Endometrial microvascular endothelial cells (primary cell): ENCODE data around the gene EVI5. TPM values are rescaled to one million over a fixed set of nuclear protein-coding genes. Genes with fewer than 3 reads are reported as not detected.
"Not testable (repeated sequence)": the region's sequence is repeated elsewhere in the genome, so short reads cannot be mapped to it uniquely, and the experiment has no call there.

Experiments used
- in situ Hi-C: cut with HindIII; loops from 2 replicates; pipeline ENCODE4 v1.10.0; 2017; ENCODE audit warnings: low sequenced_read_pairs, low pct_unique_long_range_greater_than_20kb; ENCODE audit errors: inconsistent ontology term
- total RNA-seq: library from RNA; depleted of rRNA; stranded (reverse); fragments of >200 nt; gene quantifications from one replicate; pipeline ENCODE4 v1.2.3, GENCODE V29; 2015; ENCODE audit errors: inconsistent ontology term

EVI5 gene
- total RNA-seq, 1 donor from 2014 or later, result 15.0 TPM

DNA sequence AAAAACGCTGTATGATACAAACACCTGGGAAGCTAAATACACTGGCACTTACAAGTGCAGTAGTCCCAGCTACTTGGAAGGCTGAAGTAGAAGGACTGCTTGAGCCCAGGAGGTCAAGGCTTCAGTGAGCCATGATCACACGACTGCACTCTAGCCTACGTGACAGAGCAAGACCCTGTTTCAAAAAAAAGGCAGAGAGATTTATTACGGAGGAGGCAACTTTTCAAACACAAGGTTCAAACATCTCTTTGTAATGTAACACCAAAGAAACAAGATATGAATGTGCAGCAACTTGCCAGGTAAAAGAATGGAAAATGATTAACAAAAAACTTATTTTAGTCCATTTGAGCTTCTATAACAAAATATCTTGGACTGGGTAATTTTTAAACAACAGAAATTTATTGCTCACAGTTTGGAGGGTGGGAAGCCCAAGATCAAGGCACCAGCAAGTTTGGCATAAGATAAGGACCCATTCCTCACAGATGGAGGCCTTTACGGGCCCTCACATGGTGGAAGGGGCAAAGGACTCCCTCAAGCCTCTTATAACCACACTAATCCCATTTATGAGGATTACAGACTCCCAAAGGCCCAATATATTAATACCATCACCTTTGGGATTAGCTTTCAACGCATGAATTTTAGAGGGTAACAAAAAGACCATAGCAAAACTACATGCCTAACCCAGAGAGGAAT, 73.3 kb downstream of the EVI5 start:
- in situ Hi-C loops, result no loop called here

DNA sequence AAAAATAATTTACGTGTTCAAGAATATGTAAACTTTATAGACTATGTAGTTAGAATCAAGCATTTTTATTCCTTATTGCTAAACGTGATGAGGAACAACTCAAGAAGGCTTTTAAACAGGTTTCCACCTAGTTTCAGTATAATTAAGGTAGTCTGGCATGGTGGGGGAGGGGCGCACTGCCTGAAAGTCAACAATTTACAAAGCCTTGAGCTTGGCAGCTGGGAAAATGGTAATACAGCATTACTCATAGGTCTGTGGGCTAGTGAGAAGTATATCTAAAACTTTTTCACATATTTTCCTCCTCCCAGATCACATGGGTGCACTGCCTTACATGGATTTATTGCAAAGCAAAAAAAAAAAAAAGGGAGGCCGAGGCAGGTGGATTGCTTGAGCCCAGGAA, 75.2 kb downstream of the EVI5 start:
- in situ Hi-C loops, result no loop called here

DNA sequence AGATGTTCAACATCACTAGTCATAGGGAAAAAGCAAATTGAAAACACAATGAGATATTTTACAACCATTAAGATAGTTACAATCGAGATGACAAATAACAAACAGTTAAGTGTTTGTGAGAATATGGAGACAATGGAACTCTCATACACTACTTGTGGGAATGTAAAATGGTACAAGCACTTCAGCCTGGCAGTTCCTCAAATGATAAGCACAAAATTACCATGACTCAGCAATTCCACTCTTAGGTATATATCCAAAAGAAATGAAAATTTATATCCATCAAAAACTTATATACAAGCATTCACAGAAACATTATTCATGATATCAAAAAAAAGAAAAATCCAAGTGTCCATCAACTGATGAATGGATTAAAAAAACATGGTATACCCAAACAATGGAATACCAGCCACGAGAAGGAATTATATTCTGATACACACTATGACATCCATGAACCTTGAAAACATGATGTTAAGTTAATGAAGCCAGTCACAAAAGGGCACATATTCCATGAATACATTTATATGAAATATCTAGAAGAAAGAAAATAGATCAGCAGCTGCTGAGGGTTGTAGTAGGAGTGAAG, 76.4 kb downstream of the EVI5 start:
- in situ Hi-C loops, result no loop called here

DNA sequence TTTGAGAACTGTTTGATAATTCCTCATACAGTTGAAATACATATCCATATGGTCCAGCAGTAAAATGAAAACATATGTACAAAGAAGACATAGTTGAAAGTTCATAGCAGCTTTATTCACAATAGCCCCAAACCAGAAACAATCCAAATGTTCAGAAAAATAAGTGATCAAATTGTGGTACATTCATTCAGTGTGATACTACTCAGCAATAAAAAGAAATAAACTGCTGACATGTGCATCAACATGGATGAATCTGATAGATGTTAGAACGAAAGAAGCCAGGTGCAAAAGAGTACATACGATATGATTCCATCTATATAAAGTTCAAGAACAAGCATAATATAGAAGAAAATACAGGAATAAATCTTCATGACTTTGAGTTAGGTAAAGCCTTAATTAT, 77.2 kb downstream of the EVI5 start:
- in situ Hi-C loops, result no loop called here

DNA sequence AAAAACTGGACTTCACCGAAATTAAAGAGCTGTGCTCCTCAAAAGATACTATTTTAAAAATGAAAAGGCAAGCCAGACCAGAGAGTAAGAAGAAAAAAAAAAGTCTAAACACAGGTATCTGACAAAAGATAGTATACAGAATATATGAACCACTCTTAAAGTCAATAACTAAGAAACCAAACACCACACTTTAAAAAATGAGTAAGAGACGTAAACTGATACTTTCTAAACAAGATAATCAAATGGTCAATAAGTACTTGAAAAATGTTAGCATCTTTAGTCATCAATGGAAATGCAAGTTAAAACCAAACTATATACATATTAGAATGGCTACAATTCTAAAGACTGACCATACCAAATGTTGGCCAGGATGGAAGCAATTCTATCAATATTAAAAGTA, 77.6 kb downstream of the EVI5 start:
- in situ Hi-C loops, result no loop called here

DNA sequence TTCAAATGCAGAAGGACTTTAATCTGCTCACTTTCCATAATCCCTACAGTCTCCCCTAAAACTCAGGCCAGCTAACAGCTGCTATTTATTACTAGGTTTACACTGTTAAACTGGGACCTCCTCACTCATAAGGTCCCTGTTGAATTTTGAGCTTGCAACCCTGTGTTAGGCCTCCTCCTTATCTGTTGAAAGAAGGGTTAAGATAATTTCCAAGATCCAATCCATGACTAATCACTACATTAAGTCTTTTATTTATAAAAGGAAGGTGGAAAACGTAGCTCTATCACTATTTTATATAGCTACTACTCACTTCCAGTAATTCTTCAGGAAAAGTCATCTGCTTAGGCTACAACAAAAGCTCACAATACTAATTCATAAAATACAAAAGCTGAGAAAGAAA, 79.5 kb downstream of the EVI5 start:
- in situ Hi-C loops, result no loop called here

DNA sequence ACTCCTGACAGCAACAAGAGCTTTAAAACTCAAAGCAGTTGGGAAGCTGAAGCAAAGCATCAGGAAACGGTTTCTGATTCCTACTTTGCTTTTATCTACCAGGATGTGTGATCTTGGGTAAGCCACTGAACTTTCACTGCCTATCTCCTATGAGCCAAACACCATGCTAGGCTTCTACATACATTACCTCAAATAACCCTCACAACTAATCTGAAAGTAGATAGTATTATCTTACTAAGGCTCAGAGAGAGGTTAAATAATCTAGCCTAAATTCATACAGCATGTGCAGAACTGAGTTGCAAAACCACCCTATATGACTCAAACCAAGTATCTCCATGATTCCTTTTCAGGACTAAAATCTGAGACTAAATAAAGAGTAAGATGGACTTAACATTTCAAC, 83.8 kb downstream of the EVI5 start:
- in situ Hi-C loops, result no loop called here

DNA sequence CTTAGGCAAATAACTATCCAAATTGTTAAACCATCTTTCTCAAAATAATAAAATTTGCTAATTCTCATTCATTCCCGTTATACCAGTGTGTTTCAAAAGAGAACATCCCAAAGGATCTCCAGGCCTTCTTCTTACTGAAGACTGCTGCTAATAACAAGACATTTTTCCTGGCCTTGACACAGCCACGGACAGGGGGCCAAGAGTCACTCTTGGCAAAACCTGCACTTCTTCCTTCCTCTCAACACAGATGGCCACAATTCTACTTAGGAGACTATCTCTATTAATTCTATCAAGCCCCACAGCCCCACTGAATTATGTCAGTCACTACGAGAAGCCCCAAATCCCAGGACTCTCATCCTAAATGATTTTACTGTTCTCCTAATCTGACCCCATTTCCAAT, 86.0 kb downstream of the EVI5 start:
- in situ Hi-C loops, result no loop called here

DNA sequence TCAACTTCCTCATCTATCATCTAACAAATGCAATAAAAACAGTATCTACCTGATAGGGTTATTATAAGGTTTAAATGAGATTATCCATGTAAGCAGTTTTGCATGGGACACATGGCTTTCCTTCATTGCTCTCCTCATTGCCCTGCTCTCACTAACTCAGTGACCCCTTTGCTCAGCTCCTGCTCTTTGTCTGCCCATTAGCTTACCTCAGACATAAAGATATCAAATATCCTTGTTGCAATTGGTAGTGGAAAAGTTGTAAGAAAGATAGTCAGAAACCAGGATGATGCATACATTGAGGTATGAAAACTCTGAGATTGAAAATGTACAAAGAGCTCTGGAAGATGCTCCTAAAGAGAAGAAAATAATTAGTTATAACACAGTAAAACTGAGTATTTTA, 89.8 kb downstream of the EVI5 start:
- in situ Hi-C loops, result no loop called here

DNA sequence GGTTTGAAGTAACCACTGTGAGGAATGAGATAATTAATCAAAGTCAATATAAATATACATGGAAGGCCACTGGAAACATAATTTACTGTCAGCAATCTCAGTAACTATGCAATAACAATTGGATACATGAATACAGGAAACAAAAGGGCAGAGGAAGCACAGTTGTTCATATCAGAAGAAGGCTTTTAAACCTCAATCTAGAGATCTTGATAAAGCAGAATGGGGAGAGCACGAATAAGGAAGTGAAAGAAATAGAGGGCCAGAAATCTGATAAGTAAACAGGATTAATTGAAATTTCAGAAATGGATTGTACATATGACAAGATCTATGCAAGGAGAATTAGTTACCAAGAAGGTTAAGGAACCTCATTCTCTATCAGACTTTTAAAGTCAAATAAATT, 93.0 kb downstream of the EVI5 start:
- in situ Hi-C loops, result no loop called here

DNA sequence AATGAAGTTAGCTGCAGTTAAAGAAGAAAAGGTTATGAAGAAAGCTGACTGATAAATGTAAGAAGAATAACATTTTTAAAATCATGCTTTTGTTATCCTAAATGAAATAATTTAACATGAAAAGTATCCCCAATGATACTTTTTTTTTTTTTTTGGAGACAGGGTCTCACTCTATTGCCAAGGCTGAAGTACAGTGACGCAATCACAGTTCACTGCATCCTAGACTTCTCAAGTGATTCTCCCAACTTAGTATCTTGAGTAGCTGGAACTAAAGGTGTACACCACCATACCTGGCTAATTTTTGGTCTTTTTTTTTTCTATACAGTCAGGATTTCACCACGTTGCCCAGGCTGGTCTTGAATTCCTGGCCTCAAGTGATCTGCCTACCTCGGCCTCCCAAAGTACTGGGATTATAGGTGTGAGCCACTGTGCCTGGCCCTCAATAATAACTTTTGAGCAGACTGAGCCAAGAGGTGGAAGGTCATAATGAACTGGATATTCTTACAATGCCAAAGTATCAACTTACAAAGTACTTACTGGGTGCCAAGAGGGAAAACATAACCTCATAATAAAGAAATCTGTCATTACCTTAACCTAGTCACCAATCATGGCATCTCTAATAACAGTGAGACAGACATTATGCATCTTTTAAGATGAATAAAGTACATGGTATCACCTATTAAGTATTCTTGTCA, 94.5 kb downstream of the EVI5 start:
- in situ Hi-C loops, result no loop called here

DNA sequence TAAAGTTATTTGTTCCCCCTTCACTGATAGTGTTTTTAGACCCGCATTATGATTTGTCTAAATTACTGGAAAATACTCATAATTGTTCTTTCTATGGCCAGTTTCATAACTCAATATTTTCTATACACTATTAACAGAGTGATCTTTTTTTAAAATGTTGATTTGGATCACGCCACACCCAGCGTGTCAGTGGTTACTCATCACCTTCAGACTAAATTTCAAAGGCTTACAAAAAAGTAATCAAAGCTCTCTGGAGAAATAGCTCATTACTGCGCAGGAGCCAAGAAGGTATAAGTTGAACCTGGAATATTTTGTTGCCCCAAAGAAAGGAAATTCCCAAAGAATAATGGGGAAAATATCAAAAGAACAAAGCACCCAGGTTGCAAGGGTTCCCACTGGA, 104.9 kb downstream of the EVI5 start:
- in situ Hi-C loops, result no loop called here

DNA sequence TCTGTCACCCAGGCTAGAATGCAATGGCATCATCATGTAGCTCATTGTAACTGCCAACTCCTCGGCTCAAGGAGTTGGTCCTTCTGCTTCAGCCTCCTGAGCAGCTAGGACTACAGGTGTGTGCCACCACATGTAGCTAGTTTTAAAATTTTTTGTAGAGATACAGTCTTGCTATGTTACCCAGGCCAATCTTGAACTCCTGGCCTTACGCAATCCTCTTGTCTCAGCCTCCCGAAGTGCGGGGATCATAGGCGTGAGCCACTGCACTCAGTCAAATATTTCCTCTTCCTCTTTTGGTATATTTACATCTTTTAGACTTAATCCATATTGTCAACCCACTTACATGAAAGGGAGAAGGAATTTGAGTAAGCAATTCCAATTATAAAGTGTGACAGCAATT, 121.1 kb downstream of the EVI5 start:
- in situ Hi-C loops, result no loop called here

DNA sequence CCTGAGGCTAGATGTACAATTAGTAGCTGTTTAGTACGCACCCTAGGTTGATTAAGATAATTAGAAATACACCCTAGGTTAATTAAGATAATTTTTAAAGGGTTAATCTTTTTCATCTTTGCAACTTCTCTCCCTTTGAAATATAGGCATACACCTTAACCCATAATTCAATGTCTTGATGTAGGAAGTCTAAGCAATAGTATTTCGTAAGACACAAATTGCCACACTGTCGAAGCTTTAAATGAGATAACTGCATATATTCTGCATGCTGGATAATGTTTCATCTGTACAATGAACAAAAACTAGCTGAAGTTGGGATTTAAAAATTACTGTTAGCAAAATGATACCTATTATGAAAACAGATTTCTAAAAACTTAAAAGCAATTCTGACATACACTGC, 122.9 kb downstream of the EVI5 start:
- in situ Hi-C loops, result no loop called here

DNA sequence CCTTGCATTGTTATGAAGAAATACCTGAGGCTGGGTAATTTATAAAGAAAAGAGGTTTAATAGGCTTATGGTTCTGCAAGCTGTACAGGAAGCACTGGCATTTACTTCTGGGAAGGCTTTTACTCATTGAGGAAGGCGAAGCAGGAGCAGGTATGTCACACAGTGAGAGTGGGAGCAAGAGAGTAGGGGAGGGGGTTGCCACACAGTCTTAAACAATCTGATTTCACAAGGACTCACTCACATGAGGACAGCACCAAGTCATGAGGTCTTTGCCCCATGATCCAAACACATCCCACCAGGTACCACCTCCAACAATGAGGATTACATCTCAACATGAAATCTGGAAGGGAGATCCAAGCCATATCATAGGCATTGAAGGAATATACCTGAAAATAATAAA, 127.2 kb downstream of the EVI5 start:
- in situ Hi-C loops, result no loop called here

DNA sequence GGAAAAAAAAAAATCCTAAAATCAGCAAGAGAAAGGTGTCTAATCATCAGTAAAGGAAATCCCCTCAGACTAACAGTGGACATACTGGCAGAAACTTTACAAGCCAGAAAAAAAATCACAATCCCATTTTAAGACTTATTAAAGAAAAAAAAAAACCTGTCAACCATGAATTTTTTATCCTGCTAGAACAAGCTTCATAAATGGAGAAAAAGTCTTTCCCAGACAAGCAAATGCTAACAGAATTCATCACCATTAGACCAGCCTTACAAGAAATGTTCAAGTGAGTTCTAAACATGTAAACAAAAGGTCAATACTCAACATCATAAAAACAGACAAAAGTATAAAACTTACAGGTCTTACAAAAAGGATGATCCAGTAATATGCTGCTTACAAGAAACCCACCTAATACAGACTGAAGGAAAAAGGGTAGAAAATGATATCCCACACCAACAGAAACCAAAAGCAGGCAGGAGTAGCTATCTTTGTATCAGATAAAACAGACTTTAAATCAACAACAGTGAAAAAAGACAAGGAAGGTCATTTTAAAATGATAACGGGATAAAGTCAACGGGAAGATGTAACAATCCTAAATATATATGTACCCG, 129.6 kb downstream of the EVI5 start:
- in situ Hi-C loops, result no loop called here

DNA sequence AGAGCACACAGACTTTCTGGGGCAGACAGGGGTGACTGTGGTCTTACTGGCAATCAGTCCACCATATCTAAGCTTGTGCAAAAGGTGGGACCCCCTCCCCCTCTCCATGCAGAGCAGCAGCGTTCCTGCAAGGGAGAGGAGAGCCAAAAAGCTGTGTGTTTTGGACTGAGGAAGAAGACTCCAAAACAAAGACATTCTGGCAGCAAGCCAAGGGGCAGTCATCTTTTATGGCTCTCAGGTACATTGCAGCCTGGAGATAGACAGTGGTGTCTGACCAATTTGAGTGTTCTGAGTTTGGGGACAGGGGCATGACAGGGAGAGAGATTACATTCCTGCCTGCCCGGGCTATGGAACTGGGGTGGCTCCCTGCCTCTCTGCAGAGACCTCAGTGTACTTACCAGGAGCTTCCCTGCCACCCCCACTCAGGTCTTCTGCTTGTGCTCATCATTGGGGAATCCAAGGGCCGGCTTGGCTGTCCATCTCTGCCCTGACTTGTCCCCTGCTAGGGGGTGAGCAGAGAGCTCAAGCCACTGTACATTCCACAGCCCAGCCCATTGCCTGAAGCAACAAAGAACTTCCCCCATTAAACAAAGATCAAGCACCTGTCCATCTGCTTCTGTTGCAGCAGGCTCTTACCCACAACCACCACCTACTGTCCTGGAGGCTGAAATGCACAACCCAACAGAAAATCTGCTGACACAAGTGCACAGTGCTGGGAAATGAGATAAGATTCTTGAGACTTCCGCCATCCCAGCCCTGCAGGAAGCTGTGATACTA, 131.1 kb downstream of the EVI5 start:
- in situ Hi-C loops, result no loop called here

DNA sequence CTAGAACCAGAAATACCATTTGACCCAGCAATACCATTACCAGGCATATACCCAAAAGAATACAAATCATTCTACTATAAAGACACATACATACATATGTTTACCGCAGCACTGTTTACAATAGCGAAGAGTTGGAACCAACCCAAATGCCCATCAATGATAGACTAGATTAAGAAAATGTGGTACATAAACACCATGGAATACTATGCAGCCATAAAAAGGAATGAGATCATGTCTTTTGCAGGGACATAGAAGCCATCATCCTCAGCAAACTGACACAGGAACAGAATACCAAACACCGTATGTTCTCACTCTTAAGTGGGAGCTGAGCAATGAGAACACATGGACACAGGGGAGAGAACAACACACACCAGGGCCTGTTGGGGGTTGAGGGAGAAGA, 144.2 kb downstream of the EVI5 start:
- in situ Hi-C loops, result not testable (repeated sequence)

DNA sequence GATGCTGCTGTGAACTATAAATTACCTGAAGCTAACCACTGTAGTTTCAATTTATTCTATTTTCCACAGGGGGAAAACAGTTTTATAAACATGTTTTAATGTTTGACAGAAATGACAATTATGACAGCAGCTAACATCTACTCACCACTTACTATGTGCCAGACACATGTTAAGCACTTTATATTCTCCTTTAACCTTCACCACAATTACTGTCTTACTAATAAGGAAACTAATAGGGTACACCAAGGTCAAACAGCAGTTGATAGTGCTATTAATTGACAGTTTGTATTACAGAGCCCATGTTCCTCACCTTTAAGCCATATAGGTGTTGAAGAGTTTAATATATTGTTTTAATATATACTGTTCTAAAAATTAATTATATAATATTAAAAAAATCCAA, 146.4 kb downstream of the EVI5 start:
- in situ Hi-C loops, result no loop called here
